ENCODE measurements around the gene LGI4.
"Not testable (repeated sequence)": the region's sequence is repeated elsewhere in the genome, so short reads cannot be mapped to it uniquely, and the experiment has no call there.

The LGI4 gene

DNA sequence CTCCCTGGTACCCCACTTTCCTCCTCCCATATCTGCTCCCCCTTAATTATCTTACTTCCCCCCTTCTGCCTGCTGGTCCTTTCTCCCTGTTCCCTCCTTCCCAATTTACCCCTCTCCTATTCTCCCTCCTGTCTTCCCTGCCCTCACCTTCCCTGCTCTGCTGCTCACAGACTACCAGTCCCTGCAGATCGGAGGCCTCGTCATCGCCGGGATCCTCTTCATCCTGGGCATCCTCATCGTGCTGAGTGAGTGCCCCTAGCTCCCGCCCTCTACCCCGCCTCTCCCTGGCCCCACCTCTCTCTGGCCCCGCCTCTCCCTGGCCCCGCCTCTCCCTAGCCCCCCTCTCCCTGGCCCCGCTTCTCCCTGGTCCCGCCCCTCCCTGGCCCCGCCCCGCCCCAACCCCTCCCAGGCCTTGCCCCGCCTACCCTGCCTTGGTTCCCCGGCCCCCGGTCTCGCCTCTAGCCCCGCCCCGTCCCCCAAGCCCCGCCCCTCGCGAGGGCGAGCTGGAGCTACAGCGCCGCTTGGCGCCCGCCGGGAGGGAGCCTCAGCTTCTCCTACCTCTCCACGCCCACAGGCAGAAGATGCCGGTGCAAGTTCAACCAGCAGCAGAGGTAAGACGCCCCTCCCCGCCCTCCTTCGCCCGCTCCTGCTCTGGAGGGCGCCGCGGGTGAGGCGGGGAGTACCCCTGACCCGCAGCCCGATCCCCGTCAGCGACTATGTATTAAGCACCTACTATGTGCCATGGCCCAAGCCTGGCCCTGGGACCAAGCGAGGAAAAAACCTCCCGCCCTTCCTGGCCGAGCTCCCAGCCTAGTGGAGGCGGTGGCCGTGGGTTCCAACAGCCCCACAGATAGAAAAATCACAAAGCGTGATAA, 6.3 kb upstream of the LGI4 start:
- DNase-seq, result peak; percentile 97

DNA sequence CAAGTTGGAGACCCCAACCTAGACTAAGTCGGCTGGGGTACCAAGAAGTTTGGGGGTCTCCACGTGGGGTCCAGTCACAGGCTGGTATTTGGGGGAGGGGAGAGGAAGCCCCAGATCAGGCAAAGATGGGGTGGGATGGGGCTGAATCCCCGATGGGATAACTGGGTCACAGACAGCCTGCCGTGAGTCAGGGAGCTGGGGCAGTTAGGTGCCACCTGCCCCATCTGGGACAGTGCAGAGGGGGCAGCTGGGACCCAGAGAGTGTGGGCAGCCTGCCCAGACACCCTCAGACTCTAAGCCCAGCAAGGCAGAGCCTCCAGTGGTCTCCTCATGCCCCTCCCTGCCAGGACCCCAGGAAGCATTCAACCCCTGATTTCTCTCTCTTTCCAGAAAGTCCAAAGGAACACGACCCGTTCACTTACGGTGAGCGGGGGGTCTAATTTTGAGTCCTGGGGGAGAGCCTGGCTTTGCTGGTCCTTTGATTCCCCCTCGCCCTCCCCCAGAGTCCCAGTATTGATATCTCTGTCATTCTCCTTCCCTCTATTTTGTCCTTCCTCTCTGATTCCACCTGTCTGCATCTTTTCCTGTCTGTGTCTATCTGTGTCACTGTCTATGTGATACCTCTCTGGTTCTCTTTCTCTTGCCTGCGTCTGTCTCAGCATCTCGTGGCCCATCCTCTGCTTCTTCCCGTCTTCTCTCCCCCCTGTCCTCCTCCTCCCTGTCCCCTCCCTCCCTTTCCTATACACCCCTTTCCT, 5.5 kb upstream of the LGI4 start:
- no peak for DNase-seq

DNA sequence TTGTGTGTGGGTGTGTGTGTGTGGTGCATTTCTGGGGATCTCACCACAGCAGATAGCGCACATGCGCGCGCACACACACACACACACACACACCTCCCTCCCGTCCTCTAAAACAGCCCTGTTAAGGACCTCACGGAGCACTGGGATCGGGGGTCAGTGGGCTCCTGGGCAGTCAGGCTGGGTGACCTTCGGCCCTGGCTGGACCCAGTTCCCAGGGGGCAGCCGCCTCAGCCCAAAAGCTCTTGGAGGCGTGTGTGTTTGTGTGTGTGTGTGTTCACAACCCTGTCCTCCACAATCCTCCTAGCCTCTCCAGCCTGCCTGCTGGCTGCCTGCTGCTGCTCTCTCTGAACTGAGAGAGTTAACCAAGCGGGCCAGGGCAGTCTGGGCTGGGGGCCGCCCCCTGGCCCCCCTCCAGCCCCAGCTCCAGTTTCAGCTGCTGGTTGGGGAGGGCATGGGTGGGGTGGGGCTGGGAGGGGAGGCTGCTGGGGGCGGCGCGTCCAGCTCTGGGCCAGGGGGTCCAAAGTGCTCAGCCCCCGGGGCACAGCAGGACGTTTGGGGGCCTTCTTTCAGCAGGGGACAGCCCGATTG, 3.5 kb upstream of the LGI4 start, which contains the start of gene FXYD1:
FXYD1 (plus strand) TSS at position 520 of the 588 bp plus-strand sequence. CDS start 1,256 bp downstream, outside the sequence.
- peak; percentile 20 for DNase-seq

DNA sequence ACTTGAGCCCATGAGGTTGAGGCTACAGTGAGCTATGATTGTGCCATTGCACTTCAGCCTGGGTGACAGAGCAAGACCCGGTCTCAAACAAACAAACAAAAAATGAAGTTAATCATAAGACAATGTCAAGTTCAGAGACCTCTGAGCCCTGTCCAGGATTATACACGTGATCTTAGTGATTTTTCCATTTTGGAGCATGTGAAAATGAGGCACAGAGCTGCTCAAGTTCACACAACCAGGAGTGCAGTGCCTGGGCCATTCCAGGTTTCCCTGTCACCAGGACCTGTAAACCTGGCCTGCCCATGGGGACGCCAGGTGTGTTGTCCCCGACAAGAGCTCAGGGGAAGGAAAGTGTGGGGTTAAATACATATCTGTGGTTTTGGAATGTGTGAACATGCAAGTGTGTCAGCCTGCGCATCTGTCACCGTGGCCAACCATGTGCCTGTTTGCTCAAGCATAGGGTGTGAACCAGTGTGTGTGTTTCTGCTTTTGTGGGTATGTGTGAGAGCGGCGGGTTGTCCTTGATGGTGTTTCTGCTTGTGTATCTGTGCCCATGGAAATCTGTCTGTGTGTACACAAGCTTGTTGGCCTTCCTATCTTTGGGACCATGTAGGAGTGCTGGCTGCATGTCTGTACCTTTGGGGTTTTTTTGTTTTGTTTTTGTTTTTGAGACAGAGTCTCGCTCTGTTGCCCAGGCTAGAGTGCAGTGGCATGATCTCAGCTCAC, 2.3 kb upstream of the LGI4 start:
- no peak for DNase-seq

DNA sequence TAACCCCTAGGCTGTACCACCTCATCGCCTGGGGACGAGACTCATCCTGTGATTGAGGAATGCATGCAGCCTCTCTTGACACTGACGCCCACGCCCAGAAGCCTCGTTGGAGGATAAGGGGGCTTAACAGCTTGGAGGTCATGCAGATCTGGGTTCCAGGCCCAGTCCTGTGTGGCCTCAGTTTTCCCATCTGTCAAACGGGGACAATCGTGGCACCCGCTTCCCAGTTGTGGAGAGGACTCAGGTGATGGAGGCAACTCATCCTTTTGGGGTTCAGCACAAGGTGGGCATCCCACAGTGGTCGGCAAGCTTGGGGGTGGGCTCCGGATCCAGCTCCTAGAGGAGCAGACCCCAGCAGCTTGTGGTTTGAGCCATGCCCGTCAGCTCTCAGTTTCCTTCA, 1.4 kb upstream of the LGI4 start:
- no peak for DNase-seq

DNA sequence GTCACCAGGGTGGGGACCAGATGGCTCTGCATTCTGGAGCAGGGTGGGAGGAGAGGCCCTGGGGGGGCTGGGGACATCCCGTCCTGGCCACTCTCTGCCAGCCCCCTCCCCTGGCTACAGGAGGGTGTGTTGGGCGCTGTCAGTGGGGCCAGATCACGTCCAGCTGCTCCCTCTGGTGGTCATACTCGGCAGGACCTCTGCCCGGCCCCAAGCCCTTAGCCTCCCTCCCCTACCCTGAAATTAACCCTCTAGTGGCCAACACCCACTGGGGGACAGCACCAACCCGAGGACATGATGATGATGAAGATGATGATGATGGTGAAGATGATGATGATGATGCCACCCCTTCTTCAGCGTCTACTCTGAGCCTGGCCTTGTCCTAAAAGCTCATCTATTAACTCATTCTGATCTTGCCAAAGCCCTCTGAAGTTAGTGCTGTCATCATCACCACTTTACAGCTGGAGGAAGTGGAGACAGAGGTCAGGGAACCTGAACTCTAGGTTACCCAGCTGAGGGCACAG, 590 bp upstream of the LGI4 start:
- DNase-seq, result peak; percentile 87

DNA sequence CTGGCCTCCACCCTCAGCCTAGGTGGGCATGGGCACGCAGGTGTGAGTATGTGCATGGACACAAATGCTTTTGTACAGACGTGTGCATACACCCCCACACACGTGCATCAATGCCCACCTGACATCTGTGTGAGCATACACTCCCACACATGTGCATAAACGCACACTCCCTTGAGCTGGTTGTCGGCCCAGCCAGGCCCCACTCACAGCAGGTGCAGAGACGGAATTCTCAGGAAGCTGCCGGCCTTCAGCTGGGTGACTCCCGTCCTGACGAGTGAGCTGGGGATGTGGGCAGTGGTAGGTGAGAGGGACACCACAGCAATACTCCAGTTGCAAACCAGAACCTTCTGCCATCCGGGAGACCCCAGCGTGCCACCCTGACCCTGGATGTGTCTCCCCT, 1.0 kb downstream of the LGI4 start:
- no peak for DNase-seq

DNA sequence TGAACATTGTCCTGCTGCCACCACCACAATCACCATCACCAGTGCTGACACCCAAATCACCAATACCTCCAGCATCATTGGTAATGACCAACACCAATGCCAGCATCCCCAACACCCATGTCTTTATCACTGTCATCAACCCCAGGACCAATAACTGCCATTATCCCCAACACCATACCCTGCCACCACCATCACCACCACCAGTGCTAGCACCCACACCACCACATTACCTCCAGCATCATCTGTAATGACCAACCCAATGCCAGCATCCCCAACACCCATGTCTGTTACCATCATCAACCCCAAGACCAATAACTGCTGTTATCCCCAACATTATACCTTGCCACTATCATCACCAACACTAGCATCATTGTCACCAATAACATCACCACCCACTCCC, 2.6 kb downstream of the LGI4 start:
- no peak for DNase-seq

DNA sequence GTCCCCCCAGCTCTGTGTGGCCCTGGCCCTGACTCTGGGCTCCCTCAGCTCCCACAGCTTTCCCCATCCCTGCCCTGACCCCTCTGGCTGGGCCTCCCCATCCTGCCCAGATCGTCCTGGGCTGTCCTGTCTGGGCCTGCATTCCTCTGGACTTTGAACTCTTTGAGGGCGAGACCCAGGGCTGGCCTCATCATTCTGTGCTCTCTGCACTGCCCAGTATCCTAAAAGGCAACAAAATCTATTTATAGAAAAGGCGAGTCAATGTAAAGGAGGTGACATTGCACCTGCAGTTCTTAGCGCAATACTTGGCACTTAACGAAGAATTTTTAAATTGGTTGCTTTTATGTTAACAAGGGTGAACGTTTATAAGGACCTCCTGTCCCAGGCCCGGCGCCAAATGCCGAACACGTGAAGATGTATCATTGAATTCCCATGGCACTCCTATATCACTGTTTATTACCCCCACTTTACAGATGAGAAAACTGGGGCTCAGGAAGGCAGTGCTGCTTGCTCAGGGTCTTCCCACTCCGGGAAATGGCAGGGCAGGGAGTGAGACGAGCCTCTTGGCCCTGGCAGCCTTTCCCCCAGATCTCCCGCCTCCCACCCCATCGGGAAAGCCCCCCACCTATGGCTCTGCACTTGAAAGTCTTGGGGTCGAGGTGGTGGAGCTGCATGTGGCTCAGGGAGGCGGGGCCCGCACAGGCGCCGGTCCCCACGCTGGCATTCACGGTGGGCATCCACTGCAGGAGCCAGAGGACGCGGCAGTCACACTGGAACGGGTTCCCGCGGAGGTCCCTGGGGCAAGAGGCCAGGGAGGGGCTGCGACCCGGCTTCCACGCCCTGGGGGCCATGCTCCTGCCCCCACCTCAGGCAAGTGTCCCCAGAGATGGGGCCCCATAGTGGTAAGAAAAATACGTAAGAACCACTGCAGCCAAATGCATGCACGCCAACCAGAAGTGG, 3.8 kb downstream of the LGI4 start:
- DNase-seq, result no peak

DNA sequence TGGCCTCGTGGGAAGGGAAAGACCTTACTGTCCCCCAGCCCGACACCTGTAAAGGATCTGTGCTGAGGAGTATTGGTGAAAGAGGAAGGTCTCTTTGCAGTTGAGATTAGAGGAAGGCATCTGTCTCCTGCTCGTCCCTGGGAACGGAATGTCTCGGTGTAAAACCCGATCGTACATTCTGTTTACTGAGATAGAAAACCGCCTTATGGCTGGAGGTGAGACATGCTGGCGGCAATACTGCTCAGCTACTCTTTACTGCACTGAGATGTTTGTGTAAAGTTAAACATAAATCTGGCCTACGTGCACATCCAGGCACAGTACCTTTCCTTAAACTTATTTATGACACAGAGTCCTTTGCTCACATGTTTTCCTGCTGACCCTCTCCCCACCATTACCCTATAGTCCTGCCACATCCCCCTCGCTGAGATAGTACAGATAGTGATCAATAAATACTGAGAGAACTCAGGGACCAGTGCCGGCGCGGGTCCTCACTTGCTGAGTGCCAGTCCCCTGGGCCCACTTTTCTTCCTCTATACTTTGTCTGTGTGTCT, 5.1 kb downstream of the LGI4 start:
- DNase-seq, result not testable (repeated sequence)

DNA sequence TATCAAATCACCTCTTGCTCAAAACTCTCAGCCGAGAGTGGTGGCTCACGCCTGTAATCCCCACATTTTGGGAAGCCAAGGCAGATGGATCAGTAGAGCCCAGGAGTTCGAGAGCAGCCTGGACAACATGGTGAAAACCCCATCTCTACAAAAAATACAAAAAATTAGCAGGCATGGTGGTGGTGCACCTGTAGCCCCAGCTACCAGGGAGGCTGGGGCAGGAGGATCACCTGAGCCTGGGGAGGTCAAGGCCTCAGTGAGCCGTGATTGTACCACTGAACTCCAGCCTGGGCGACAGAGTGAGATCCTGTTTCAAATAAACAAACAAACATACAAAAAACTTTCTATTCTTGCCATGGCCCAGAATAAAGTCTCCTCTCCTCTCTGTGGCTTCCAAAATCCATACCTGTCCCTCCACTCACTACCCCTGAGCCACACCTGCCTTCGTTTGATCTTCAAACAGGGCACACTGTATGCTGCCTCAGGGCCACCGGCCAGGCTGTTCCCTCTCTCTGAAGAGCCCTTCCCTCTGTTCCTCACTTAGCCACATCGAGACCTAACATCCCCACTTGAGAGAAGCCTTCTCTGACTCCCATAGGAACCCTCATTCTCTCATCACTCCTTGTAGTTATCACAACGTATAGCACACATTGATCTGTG, 6.3 kb downstream of the LGI4 start:
- DNase-seq, result no peak

DNA sequence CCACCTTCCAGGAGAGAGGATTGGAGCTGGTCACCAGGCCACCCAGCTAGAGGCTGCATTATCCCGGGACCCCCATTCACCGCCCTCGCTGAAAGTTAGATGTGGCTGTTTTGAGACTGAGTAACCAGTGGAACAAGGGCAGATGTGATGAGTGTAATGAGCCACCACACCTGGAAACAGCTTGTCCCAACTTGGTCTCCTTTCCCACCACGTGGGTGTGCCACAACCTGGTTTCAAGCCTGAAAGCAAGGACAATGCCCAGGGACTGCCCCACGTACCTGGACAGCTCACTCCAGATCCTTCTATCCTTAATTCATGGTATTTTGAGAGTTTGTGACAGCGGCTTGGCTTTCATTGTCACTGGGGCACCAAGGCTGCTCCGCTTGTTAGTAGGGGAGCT, 7.0 kb downstream of the LGI4 start:
- DNase-seq, result no peak

DNA sequence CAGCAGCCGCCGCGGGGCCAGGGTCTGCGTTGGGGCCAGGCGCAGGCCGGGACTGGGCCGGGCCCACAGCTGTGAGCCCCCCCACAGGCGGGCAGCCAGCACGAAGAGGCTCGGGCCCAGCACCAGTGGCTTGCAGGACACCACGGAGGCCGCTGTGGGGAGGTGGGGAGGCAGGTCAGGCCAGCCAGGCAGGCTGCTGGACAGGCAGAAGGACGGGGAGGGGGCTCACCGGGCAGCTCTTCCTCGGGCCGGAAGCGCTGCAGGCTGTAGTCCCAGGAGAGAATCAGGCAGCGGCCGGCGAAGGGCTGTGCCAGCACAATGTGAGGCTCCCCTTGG, 8.3 kb downstream of the LGI4 start:
- DNase-seq, result no peak

DNA sequence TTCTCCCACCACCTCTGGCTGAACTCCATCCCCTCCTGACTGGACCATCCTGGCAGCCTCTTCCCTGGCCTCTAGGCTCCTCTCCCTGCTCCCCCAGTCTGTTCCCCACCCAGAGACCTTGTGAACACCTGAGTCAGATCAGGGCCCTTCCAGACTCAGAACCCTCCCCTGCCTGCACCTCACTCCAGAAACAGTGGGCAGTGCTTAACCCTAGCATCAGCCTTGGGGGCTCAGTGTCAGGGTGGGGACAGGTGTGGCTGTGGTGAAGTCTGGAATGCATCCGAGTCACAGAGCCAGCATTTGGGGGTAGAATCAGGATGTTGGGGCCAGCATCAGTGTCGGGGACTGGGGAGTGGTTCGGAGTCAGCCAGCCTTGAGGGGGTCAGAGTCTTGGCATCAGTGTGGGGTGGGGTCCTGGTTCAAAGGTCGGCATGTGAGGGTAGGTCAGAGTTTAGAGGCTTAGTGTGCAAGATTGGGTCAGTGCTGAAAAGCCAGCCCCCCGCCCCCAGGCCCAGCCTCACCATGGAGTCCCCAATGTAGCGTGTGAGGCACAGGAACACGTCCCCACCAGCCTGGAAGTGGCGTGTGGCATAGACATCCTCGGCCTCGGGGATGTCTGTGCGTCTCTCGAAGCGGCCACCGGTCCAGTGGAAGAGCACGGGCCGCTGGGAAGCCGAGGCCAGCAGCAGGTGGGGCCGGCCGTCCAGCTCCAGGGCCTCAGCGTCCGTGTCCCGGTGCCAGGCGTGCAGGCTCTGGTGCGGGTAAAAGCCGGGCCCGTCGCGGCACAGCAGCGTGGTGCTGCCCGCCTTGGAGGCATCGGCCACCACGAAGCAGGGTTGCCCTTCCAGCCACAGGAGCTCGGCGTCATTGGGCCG, 8.9 kb downstream of the LGI4 start:
- no peak for DNase-seq

DNA sequence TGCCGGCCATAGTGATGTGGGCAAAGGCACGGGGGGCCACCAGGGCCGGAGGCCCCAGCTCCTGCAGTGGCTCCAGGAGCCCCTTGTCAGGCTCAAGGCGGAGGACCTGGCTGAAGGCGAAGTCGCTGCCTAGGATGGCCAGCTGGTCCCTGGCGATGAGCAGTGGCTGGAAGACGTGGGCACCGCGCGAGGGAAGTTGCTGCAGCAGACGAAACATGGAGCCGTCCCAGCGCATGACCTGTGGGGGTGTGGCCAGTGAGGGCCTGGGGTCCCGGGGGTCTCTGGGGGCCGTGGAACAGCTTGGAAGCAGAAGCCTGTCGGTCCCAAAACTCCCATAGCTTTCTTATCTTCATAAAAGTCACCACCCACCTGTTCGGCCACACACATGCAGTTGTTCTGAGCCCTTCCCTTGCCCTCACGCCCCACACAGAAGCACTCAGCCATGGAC, 9.6 kb downstream of the LGI4 start:
- DNase-seq, result no peak

DNA sequence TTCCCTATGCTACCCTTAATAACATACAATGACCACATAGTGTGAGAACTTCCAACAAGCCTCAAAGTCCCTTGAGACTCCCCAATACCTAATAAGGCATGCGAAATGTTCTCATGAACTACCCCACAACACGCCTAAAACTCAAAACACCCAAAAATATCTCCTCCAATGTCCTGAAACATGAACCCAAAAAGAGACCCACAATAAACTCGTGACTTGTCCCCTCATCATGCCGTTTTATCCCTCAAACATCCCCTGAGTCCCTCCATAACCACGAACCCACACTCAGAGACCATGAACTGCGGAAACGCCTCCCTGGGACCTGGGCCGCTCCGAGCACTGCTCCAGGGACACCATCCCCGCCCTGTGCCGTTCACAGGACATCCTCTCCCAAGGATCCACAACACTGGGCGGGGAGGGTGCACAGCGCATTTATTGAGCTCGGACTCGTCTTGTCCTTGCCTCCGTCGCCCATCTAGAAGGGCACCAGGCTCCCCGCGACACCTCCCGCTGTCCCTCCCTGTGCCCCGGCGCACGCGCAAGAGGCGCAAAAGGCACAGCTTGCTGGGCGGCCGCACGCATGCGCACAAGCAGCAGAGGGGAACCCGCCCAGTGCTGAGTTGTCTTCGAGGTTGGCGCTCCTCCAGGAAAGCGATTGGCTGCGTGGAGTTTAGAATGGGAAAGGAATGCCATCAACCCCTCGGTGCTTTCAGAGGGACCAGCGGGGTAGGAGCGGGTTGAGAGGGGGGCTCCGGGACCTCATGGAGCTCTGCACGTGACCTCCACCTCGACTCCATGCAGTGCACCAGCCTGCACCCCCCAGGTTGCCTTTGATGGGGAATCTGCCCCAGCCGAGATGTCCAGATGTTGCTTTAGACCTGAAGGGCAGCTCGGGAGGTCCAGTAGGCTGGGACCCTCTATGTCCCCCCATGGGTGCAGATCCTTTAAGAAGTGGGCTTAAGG, 10.5 kb downstream of the LGI4 start:
- DNase-seq, result peak; percentile 81

DNA sequence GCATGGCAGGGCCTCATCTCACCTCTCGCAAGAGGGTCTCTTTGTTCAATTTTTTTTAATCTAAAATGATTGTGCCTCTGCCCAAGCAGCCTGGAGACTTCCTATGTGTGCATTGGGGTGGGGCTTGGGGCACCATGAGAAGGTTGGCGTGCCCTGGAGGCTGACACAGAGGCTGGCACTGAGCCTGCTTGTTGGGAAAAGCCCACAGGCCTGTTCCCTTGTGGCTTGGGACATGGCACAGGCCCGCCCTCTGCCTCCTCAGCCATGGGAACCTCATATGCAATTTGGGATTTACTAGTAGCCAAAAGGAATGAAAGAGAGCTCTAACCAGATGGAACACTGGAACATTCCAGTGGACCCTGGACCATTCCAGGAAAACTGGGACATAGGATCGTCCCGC, 11.3 kb downstream of the LGI4 start:
- DNase-seq, result peak; percentile 52

All from NCI-H1694 (cell line).